Adipocyte (in vitro differentiated cells): ENCODE data around the gene MKNK2.

Source experiments
- DNase-seq: peaks from one replicate; pipeline ENCODE4 v3.0.0-alpha.2; 2015; ENCODE audit warnings: low read depth
- H3K27me3 ChIP-seq: replicated peaks from 2 replicates; pipeline ENCODE4 v1.7.0; 2013; ENCODE audit warnings: mild to moderate bottlenecking, low read length, moderate library complexity; ENCODE audit not compliant: control insufficient read depth, insufficient read depth
- H3K36me3 ChIP-seq: 2 replicates; pipeline ENCODE4 v1.7.0; 2013; ENCODE audit warnings: low read length, mild to moderate bottlenecking, moderate library complexity; ENCODE audit not compliant: control insufficient read depth, insufficient read depth, severe bottlenecking
- H3K4me1 ChIP-seq: 2 replicates; pipeline ENCODE4 v1.7.0; 2013; ENCODE audit warnings: mild to moderate bottlenecking, low read length, moderate library complexity; ENCODE audit not compliant: control insufficient read depth, insufficient read depth
- H3K4me3 ChIP-seq: 2 replicates; pipeline ENCODE4 v1.7.0; 2013; ENCODE audit warnings: mild to moderate bottlenecking, low read length, moderate library complexity
- H3K9ac ChIP-seq: 2 replicates; pipeline ENCODE4 v1.7.0; 2013; ENCODE audit warnings: mild to moderate bottlenecking, low read length, moderate library complexity
- H3K9me3 ChIP-seq: 2 replicates; pipeline ENCODE4 v1.7.0; 2013; ENCODE audit warnings: mild to moderate bottlenecking, low read length, moderate library complexity; ENCODE audit not compliant: control insufficient read depth

Gene MKNK2

GRCh38 chr19:2010135-2010668, 40.8 kb downstream of the MKNK2 start:
- no peaks in the 10 kb centered on the region for H3K9me3 ChIP-seq
- H3K9ac ChIP-seq, result no peak overlapping the region
- H3K4me3 ChIP-seq, result no peak overlapping the region
- H3K36me3 ChIP-seq, result no peaks in the 10 kb centered on the region
- H3K4me1 ChIP-seq, result no peaks in the 10 kb centered on the region
- no peaks in the 10 kb centered on the region for H3K27me3 ChIP-seq
- DNase-seq, result no peak

- DNase-seq, result no peak
- no peaks in the 10 kb centered on the region for H3K9me3 ChIP-seq
- H3K9ac ChIP-seq, result no peak overlapping the region
- H3K4me1 ChIP-seq, result no peaks in the 10 kb centered on the region
- H3K27me3 ChIP-seq, result no peaks in the 10 kb centered on the region
- peaks cover 20% of the 10 kb centered on the region for H3K36me3 ChIP-seq
- no peak overlapping the region for H3K4me3 ChIP-seq
These were observed 47.2 kb downstream of the MKNK2 start for GRCh38 chr19:2003874-2004273.

- Histone ChIP-seq H3K9ac (no peak overlapping the region), H3K27me3 (no peaks in the 10 kb centered on the region), H3K9me3 (no peaks in the 10 kb centered on the region), H3K36me3 (peaks cover 33% of the 10 kb centered on the region), H3K4me1 (no peaks in the 10 kb centered on the region), H3K4me3 (no peak overlapping the region)
- no peak for DNase-seq
These were observed 51.1 kb downstream of the MKNK2 start for GRCh38 chr19:1999856-2000515.

GRCh38 chr19:1998712-1999708, 52.0 kb downstream of the MKNK2 start:
- no peak overlapping the region for H3K9ac ChIP-seq
- no peak overlapping the region for H3K4me3 ChIP-seq
- H3K9me3 ChIP-seq, result no peaks in the 10 kb centered on the region
- H3K36me3 ChIP-seq, result peaks cover 33% of the 10 kb centered on the region
- no peaks in the 10 kb centered on the region for H3K27me3 ChIP-seq
- no peaks in the 10 kb centered on the region for H3K4me1 ChIP-seq
- no peak for DNase-seq

- H3K27me3 ChIP-seq, result no peaks in the 10 kb centered on the region
- H3K9me3 ChIP-seq, result no peaks in the 10 kb centered on the region
- no peak for DNase-seq
- peaks cover 33% of the 10 kb centered on the region for H3K36me3 ChIP-seq
- H3K4me1 ChIP-seq, result no peaks in the 10 kb centered on the region
- H3K9ac ChIP-seq, result no peak overlapping the region
- H3K4me3 ChIP-seq, result no peak overlapping the region
These were observed 53.5 kb downstream of the MKNK2 start for GRCh38 chr19:1997353-1998233.

- Histone ChIP-seq H3K9me3 (no peaks in the 10 kb centered on the region), H3K9ac (no peak overlapping the region), H3K4me3 (no peak overlapping the region), H3K4me1 (no peaks in the 10 kb centered on the region), H3K36me3 (peaks cover 52% of the 10 kb centered on the region), H3K27me3 (no peaks in the 10 kb centered on the region)
- peak; percentile 11 for DNase-seq
These were observed 58.2 kb downstream of the MKNK2 start for GRCh38 chr19:1992759-1993260.

- H3K9me3 ChIP-seq, result no peaks in the 10 kb centered on the region
- no peak overlapping the region for H3K9ac ChIP-seq
- peaks cover 52% of the 10 kb centered on the region for H3K36me3 ChIP-seq
- no peak overlapping the region for H3K4me3 ChIP-seq
- H3K27me3 ChIP-seq, result no peaks in the 10 kb centered on the region
- DNase-seq, result no peak
- no peaks in the 10 kb centered on the region for H3K4me1 ChIP-seq
These were observed 59.8 kb downstream of the MKNK2 start for GRCh38 chr19:1991018-1991913.

GRCh38 chr19:1990230-1991017, 60.6 kb downstream of the MKNK2 start:
- Histone ChIP-seq H3K4me1 (no peaks in the 10 kb centered on the region), H3K9ac (no peak overlapping the region), H3K9me3 (no peaks in the 10 kb centered on the region), H3K36me3 (peaks cover 53% of the 10 kb centered on the region), H3K4me3 (no peak overlapping the region), H3K27me3 (no peaks in the 10 kb centered on the region)
- no peak for DNase-seq

GRCh38 chr19:1989513-1990229, 61.4 kb downstream of the MKNK2 start:
- no peak overlapping the region for H3K9ac ChIP-seq
- no peak for DNase-seq
- no peaks in the 10 kb centered on the region for H3K27me3 ChIP-seq
- no peak overlapping the region for H3K4me3 ChIP-seq
- H3K9me3 ChIP-seq, result no peaks in the 10 kb centered on the region
- no peaks in the 10 kb centered on the region for H3K4me1 ChIP-seq
- H3K36me3 ChIP-seq, result peaks cover 57% of the 10 kb centered on the region
